Stimulated activated CD4-positive, alpha-beta T cell treated with anti-CD3 and anti-CD28 coated beads, Interleukin-1b, Interleukin-23, amount 100 ng/mL, for 4 hours (primary cell): ENCODE measurements around the gene SRI.

Experiments used
- DNase-seq, 2 donors: peaks; one replicate each; pipeline ENCODE4 v3.0.0-alpha.2; 2020; ENCODE audit warnings: low read depth in 2 of 2

SRI gene

GRCh38 chr7:88224601-88225275, 4.9 kb upstream of the SRI start:
- DNase-seq: no peak

GRCh38 chr7:88223265-88223664, 3.4 kb upstream of the SRI start:
- no peak for DNase-seq

GRCh38 chr7:88218836-88219605, 817 bp downstream of the SRI start:
- no peak for DNase-seq

GRCh38 chr7:88218429-88218745, 1.5 kb downstream of the SRI start:
- no peak for DNase-seq

- DNase-seq: no peak
These were observed 2.0 kb downstream of the SRI start for GRCh38 chr7:88217675-88218428.

GRCh38 chr7:88216276-88216675, 3.6 kb downstream of the SRI start:
- no peak for DNase-seq

GRCh38 chr7:88215295-88215694, 4.5 kb downstream of the SRI start:
- no peak for DNase-seq

GRCh38 chr7:88214456-88214855, 5.4 kb downstream of the SRI start:
- DNase-seq: no peak

- DNase-seq: no peak
These were observed 6.9 kb downstream of the SRI start for GRCh38 chr7:88212918-88213317.

- no peak for DNase-seq
These were observed 11.3 kb downstream of the SRI start for GRCh38 chr7:88208521-88208920.

GRCh38 chr7:88206254-88206653, 13.6 kb downstream of the SRI start:
- DNase-seq: no peak

- DNase-seq: no peak
These were observed 14.7 kb downstream of the SRI start for GRCh38 chr7:88205179-88205578.

- no peak for DNase-seq
These were observed 15.2 kb downstream of the SRI start for GRCh38 chr7:88204525-88205110.

- DNase-seq: no peak
These were observed 16.4 kb downstream of the SRI start for GRCh38 chr7:88203401-88203800.

- no peak for DNase-seq
These were observed 17.0 kb downstream of the SRI start for GRCh38 chr7:88202799-88203198.

- DNase-seq: no peak
These were observed 17.6 kb downstream of the SRI start for GRCh38 chr7:88202278-88202677.

- DNase-seq: no peak
These were observed 18.5 kb downstream of the SRI start for GRCh38 chr7:88201305-88201704.

GRCh38 chr7:88200789-88201188, 19.0 kb downstream of the SRI start:
- no peak for DNase-seq

- DNase-seq: no peak
These were observed 19.6 kb downstream of the SRI start for GRCh38 chr7:88200261-88200660.

GRCh38 chr7:88191911-88192310, 27.9 kb downstream of the SRI start:
- no peak for DNase-seq

- DNase-seq: no peak
These were observed 34.2 kb downstream of the SRI start for GRCh38 chr7:88185650-88186049.

GRCh38 chr7:88184848-88185304, 35.0 kb downstream of the SRI start:
- no peak for DNase-seq
